Stimulated activated CD8-positive, alpha-beta memory T cell treated with anti-CD3 and anti-CD28 coated beads, Interleukin-12 subunit alpha, Interleukin-12 subunit beta, amount 100 ng/mL, for 24 hours (primary cell): ENCODE results near the gene RASL11B.

Experiments used
- DNase-seq: peaks from one replicate; pipeline ENCODE4 v3.0.0-alpha.2; 2020; ENCODE audit errors: extremely low read depth

RASL11B gene

DNA sequence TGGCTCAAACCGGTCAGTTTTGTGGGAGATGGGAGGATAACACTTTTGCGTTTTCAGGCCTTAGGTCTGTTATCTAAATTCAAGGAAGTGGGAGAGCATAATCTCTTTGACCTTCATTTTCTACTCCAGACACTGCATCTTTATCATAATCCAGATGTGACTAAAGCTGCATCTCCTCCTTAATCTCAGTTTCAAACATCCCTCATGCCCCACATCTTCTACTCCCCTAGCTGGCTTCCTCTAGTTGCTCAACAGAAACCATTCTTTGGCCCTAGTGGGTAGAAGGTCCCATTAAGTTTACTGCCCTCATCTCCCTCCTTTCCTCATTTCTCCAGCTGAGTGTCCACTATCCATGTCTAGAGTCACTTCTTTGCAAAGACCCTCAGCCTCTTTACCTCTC lies 18.8 kb upstream of the RASL11B start:
- no peak for DNase-seq

GRCh38 chr4:52843958-52844357 lies 18.2 kb upstream of the RASL11B start:
- DNase-seq = no peak

DNA sequence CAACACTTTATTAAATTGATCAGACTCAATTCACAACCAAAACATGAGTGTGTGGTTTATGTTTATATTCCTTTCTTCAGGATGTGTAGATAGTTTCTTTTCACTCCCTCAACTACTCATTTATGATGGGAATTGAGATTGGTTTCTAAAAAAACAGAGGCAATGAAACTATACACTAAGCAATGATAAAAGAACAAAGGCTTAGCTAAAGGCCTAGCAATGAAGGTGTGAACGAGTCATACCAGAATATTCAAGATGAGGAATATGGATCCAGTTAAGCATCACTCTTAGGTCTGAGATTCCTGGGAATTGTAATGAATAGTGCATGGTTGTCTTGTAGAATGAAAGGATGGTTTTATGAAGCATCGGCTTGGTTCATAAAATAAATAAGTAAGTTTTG lies 17.5 kb upstream of the RASL11B start:
- no peak for DNase-seq

GRCh38 chr4:52846502-52846901 lies 15.6 kb upstream of the RASL11B start:
- no peak for DNase-seq

DNA sequence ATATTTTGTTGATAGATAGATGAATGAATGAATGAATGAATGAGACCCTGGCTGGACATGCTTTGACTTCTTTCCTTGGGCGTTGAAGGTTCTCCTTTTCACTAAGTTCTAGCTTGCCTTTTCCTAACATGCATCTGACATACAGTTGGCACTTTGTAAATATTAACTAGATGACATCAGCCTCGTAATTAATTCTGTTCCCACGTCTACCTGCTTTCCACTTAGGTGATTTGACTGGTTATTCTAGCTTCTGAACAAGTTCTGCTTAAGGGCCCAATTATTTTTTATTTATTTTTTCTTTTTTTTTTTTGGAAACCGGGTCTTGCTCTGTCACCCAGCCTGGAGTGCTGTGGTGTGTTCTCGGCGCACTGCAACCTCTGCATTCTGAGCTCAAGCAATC lies 13.9 kb upstream of the RASL11B start:
- DNase-seq = no peak

DNA sequence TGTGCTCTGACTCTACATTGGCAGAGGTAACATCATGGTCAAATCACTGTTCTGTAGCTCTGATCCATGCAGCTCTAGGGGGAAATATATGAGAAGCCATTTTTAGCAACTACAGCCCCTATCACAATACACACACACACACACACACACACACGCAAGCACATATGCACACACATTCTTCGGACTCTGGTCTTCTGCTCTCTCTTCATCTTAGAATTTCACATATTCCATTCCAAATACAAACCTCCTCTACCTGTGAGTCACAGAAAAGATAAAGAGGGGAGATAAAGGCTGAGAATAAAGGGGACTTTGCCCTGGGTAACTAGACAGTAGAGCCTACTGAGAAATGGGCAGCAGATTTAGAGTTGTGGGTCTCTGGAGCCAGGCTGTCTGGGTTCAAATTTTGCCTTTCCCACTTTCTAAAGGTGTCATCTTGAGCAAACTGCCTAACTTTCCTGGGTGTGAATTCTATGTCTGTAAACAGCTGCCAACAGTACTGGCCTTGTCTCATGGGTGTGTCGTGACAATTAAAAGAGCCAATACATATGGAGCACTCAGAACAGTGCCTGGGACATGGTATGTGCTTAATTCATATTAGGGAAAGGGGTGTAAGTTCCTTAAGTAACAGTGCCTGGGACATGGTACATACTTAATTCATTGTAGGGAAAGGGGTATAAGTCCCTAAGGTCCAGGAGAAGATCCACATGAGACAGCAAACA lies 11.6 kb upstream of the RASL11B start:
- DNase-seq = no peak

- DNase-seq = no peak
Observed at GRCh38 chr4:52852041-52852440, 10.1 kb upstream of the RASL11B start.

GRCh38 chr4:52852711-52853110 lies 9.4 kb upstream of the RASL11B start:
- DNase-seq = no peak

DNA sequence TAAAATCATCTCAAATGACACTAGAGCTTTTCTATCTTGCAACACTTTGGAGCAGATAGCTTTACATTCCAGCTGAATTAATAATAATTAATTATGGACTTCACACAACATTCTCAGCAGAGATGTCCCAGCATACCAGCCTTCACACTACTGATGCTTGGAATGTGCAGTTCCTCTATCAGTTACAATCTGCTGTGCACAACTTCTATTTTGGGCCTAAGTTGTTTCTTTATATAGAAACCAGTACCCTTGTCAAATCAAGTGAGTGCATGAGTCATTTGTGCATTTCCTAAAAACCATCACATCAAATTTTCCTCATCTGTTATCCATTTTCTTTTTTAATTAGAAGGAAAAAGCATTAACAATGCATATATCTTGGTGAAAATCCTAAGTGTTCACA lies 8.8 kb upstream of the RASL11B start:
- DNase-seq = no peak

- no peak for DNase-seq
Observed at GRCh38 chr4:52856801-52857200, 5.3 kb upstream of the RASL11B start.

DNA sequence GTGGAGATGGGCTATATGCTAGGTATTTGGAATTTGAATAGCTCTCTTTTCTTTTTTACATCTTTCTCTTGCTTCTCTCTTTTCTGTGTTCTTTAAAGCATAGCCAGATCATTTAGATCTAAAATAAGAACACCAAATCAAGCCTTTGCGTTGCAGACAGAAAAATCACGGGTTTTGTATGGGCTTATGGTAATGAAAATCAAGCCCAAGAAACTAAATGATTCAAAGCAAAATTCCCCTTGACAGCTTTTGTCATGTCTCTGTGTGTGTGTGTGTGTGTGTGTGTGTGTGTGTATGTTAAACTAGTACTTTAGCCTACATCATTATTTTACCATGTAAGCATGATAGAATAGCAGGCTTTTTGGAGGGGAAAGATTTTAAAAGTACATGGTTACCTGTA lies 1.8 kb upstream of the RASL11B start:
- no peak for DNase-seq

- DNase-seq = no peak
Observed at GRCh38 chr4:52861171-52861823, 820 bp upstream of the RASL11B start.

GRCh38 chr4:52862639-52863161 lies 583 bp downstream of the RASL11B start:
- DNase-seq = no peak

GRCh38 chr4:52863324-52863723 lies 1.2 kb downstream of the RASL11B start:
- DNase-seq = no peak

- DNase-seq = no peak
Observed at GRCh38 chr4:52864793-52865192, 2.7 kb downstream of the RASL11B start.

DNA sequence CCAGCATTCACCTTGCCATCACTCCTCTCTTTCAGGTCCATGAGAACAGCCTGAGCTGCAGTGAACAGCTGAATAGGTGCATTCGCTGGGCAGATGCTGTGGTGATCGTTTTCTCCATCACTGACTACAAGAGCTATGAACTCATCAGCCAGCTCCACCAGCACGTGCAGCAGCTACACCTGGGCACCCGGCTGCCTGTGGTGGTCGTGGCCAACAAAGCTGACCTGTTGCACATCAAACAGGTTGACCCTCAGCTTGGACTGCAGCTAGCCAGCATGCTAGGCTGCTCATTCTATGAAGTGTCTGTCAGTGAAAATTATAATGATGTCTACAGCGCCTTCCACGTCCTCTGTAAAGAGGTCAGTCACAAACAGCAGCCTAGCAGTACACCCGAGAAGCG lies 3.2 kb downstream of the RASL11B start:
- no peak for DNase-seq

DNA sequence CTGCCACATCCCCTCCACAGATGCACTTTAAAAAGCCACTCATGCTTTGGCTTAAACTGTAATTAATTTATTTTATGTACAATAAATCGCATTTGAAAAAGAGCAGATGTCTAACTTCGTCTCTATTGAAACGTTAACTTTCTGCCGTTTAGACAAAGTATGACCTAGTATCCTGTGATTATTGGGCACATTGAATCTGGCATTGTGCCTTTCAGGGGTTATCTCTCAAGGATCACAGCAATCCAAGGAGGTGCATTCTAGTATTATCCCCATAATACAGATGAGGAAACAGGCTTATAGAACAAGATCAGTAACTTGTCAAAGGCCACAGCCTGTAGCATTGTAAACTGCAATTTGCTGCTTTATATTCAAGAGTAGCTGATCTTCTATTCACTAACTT lies 4.6 kb downstream of the RASL11B start:
- DNase-seq = no peak

DNA sequence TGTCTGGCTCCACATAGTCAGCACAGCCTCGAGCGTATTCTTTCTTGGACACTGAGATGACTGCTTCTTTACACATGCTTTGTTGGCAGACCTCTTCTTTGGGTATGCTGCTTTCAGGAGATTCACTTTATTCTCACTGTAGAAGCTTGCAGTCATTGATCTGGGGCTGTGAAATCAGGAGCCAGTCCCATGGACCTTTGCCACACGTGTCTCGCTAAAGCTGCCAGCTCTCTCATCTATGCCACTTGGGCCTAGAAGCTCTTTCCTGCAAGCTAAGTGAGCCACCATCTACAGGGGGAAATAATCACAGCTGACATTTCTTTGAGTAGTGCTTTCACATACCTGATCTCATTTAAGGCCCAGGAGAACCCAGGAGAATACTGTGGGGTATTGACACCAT lies 5.0 kb downstream of the RASL11B start:
- no peak for DNase-seq

DNA sequence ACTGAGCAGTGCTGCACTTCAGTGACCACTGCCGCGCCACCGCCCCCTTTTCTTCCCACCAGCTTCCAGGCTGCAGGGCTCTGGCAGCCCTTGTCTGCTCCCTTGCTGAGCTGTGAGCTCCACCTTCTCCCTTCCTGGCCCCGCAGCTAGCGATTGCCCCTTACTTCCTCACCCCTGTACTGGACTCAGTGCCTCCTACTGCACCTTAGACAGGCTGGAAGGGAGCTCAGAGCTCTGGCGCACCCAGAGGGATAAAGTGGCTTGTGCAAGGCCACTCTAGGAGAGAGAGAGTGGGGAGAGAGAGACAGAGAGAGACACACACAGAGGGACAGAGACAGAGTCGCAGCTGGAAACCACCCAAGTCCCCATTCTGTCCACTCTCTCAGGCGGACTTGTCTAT lies 6.0 kb downstream of the RASL11B start:
- no peak for DNase-seq

DNA sequence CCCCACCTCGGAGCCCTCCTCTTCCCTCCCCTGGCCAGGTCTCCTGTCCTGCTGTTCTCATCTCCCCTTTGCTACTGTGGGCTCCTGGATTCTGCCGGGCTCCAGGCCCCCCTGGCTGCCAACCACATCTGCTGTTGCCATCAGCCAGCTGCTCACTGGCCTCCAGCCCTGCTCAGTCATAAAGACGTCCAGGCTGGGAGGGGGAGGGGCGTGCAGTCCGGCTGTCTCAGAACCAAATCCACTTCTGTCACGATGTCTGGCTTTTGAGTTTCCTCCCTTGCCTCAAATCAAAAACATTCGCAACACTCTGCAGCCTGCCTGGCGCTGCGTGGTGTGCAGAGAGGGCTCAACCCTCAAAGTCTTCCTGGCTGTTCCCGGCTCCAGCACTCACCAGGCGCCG lies 7.1 kb downstream of the RASL11B start:
- no peak for DNase-seq

- DNase-seq = no peak
Observed at GRCh38 chr4:52869656-52870055, 7.5 kb downstream of the RASL11B start.

- DNase-seq = no peak
Observed at GRCh38 chr4:52870225-52870624, 8.1 kb downstream of the RASL11B start.

GRCh38 chr4:52873191-52873590 lies 11.1 kb downstream of the RASL11B start:
- DNase-seq = no peak
